ENCODE measurements around the gene GCNA.
A peak's percentile ranks its signal among the peaks of the same experiment; 100 is the strongest.
"Not testable (repeated sequence)": the region's sequence is repeated elsewhere in the genome, so short reads cannot be mapped to it uniquely, and the experiment has no call there.

GCNA gene

DNA sequence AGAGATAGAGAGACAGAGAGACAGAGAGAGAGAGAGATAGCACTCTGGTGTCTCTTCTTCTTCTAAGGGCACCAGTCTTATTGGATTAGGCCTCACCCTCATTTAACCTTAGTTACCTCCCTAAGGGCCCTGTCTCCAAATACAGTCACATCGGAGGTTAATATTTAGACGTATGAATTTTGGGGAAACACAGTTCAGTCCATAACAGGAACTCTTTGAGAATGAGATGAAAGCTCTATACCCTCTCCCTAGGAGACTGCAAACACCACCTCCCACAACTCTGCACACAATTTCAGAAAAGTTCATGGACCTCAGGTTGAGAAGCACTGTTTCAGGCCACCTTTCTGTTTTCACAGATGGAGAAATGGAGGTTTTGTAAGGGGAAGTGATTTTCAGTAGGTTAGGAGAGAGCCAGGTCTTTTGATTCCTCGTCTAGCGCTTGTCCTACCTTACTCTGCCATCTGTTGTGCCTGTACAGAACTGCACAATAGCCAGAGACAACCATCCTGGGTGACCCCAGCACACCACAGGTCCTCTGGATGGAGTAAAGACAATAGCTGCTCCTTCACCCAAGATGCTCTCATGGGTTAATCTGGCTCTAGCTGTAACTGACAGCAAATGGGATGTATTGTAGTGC lies 72.2 kb downstream of the GCNA start:
- DNase-seq, result no peak

GRCh38 chrX:71652405-71652804 lies 74.2 kb downstream of the GCNA start:
- peak; percentile 48 for DNase-seq

GRCh38 chrX:71653344-71653743 lies 75.1 kb downstream of the GCNA start:
- DNase-seq, result no peak

DNA sequence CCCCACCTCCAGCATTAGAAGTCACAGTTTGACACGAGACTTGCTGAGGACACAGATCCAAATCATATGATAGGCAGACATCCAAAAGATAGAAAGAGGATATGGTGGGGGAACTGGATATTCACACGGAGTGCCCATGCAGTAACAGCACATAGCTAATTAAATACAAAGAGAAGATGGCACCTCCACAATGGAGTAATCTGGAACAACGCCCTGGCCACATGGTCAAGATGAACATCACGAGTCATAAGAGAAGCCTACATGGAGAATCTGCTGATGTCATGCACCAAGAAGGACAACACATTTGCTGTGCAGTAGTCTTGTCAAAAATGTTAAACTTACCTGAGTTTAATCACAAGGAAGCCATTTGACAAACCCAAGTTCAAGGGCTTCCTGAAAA lies 79.0 kb downstream of the GCNA start:
- DNase-seq, result no peak

DNA sequence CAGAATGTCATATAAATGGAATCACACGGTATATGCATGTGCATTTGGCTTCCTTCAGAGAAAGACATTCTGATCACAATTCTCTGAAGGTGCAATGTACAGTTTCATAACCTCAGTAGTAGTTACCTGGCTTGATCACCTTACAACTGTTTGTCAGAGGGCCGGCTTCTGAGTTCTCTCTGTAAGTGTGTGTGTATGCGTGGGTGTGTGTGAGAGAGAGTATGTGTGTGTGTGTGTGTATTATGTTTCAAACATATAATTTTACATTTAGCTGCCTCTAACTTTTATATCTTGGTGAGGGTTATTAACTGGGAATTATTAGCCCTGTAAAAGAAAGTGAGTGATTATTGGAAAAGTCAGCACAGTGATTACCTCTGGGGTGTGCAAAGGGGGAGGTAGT lies 81.1 kb downstream of the GCNA start:
- no peak for DNase-seq

GRCh38 chrX:71659959-71660358 lies 81.7 kb downstream of the GCNA start:
- DNase-seq, result no peak

DNA sequence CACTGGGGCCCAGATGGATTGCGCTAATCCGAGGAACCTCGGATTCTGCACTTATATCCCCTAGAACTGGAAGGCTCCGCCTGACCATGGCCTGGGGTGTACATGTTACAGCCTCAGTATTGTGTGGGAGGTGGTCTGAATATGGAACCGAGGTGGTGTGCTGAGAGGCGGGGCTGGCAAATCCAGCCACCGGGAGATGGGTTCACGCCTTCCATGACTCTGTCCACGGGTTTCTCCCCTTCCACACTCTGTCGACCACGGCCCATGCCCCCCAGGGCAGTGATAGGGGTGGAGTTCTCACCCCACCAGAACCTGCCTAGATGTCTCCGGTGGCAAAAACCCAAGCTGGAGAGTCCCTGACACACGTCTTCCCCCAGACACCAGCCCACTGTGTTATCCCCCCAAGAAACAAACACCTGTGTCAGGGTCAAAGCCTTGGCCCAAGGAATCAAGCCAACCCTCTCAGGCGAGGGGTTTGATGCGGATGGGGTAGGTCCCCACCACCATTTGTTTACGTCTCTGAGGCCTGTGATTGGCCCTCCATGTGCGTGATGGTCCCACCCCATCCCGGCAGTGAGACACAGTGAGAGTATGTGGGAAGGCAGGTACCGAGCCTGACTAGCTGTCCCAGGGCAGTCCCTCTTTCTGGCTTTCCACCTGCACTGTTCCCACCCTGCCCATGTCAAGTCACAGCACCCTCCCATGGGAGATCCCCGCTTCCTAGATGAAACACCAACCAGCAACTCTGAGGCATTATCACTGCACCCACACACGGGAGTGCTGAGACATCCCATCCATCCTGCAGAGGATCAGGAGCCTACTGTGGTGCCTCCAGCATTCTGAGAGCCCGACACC lies 82.6 kb downstream of the GCNA start:
- no peak for DNase-seq

DNA sequence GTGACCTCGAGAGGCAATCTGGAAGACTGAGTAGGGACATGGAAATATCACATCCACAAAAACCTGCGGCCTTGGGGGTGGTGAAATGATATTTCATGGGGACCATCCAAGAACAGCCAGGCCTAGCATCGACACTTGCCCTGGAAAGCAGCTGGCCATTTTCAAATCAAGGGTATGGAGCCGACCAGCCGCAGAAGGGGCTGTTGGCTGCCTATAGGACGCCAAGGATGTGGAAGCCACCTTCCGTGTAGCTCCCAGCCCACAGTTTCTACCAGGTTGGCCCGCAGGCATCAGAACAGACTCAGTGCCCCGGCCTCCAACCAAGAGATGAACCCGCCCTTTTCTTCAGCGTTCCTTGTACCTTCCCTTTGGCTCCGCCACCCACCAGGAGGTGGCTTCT lies 83.7 kb downstream of the GCNA start:
- no peak for DNase-seq

- DNase-seq, result not testable (repeated sequence)
Observed at GRCh38 chrX:71662654-71663053, 84.4 kb downstream of the GCNA start.

Data from central memory CD4-positive, alpha-beta T cell (primary cell).